ENCODE results near the gene MYO1F.

DNA sequence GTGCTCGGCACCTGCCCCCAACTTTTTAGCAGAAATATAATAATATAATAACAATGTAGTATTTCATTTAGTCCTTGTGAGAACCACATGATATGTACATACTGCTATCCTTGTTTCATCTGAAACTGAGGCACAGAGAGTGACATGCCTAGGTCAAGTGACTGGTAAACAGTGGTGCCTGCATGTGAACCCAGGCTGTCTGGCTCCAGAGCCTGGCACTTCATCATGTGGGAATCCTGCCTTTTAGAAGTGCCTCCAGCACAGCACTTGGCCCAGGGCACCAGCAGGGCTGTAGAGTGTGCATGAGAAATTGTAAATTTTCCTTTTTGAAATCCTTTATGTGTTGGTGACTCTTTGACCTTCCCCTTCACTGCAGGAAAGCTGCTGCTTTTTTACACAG lies 102.2 kb downstream of the MYO1F start:
- TF ChIP-seq, protein P1, sequence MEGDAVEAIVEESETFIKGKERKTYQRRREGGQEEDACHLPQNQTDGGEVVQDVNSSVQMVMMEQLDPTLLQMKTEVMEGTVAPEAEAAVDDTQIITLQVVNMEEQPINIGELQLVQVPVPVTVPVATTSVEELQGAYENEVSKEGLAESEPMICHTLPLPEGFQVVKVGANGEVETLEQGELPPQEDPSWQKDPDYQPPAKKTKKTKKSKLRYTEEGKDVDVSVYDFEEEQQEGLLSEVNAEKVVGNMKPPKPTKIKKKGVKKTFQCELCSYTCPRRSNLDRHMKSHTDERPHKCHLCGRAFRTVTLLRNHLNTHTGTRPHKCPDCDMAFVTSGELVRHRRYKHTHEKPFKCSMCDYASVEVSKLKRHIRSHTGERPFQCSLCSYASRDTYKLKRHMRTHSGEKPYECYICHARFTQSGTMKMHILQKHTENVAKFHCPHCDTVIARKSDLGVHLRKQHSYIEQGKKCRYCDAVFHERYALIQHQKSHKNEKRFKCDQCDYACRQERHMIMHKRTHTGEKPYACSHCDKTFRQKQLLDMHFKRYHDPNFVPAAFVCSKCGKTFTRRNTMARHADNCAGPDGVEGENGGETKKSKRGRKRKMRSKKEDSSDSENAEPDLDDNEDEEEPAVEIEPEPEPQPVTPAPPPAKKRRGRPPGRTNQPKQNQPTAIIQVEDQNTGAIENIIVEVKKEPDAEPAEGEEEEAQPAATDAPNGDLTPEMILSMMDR (IDR thresholded peaks at IDR 0.05 in 2 of 3, conservative IDR thresholded peaks at IDR 0.05 in 1 of 3; ENCODE audit: control insufficient read depth in 2 of 3, extremely low read depth in 1 of 3, insufficient read depth in 1 of 3, low read depth in 3 of 3, low read length in 3 of 3), result no peak
- TF ChIP-seq, protein P2, sequence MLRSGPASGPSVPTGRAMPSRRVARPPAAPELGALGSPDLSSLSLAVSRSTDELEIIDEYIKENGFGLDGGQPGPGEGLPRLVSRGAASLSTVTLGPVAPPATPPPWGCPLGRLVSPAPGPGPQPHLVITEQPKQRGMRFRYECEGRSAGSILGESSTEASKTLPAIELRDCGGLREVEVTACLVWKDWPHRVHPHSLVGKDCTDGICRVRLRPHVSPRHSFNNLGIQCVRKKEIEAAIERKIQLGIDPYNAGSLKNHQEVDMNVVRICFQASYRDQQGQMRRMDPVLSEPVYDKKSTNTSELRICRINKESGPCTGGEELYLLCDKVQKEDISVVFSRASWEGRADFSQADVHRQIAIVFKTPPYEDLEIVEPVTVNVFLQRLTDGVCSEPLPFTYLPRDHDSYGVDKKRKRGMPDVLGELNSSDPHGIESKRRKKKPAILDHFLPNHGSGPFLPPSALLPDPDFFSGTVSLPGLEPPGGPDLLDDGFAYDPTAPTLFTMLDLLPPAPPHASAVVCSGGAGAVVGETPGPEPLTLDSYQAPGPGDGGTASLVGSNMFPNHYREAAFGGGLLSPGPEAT (IDR thresholded peaks at IDR 0.05; ENCODE audit: low read depth), result no peak
- TF ChIP-seq ZNF592 (IDR thresholded peaks at IDR 0.05) (no peak), BHLHE40 (IDR thresholded peaks at IDR 0.05; ENCODE audit: borderline replicate concordance in 1 of 2, low read depth in 2 of 2, low read length in 1 of 2) (no peak), GABPA (IDR thresholded peaks at IDR 0.05; ENCODE audit: low read depth) (no peak), FOXM1 (IDR thresholded peaks at IDR 0.05; ENCODE audit: low read depth, low read length) (no peak), FOS (IDR thresholded peaks at IDR 0.05; ENCODE audit: borderline replicate concordance, extremely low read depth, insufficient read length) (no peak), JUNB (IDR thresholded peaks at IDR 0.05) (no peak), BCL3 (IDR thresholded peaks at IDR 0.05; ENCODE audit: borderline replicate concordance, insufficient read depth, low read depth, low read length, poor library complexity, severe bottlenecking) (no peak), SMC3 (IDR thresholded peaks at IDR 0.05; ENCODE audit: borderline replicate concordance, low read length) (no peak), REST (IDR thresholded peaks at IDR 0.05; ENCODE audit: low read depth, low read length) (no peak)
- TF ChIP-seq, protein P3, sequence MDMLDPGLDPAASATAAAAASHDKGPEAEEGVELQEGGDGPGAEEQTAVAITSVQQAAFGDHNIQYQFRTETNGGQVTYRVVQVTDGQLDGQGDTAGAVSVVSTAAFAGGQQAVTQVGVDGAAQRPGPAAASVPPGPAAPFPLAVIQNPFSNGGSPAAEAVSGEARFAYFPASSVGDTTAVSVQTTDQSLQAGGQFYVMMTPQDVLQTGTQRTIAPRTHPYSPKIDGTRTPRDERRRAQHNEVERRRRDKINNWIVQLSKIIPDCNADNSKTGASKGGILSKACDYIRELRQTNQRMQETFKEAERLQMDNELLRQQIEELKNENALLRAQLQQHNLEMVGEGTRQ (IDR thresholded peaks at IDR 0.05; ENCODE audit: borderline replicate concordance, low read depth, low read length), result no peak
